DND-41 (cell line): ENCODE measurements around the gene STAB2.
A peak's percentile ranks its signal among the peaks of the same experiment; 100 is the strongest.

ENCODE experiments used
- ATAC-seq: fragments of 200-7000 bp; cut with Tn5 transposase; 3 replicates; pipeline ENCODE4 v1.9.1; 2021; ENCODE audit warnings: low read depth; ENCODE audit not compliant: insufficient read depth
- DNase-seq: peaks from one replicate; pipeline ENCODE4 v3.0.0-alpha.2; 2020
- H2AFZ ChIP-seq: 2 replicates; pipeline ENCODE4 v1.6.0; 2012; ENCODE audit warnings: low read depth, low read length
- H3K27ac ChIP-seq: 2 replicates; pipeline ENCODE4 v1.5.1; 2012; ENCODE audit warnings: low read length, inconsistent platforms
- H3K27me3 ChIP-seq: fragments of 200-600 bp; sonication (generic); 2 replicates; pipeline ENCODE4 v1.6.0; 2012; ENCODE audit warnings: low read length, mild to moderate bottlenecking, inconsistent platforms; ENCODE audit not compliant: insufficient read depth, poor library complexity
- H3K36me3 ChIP-seq: 2 replicates; pipeline ENCODE4 v1.5.1; 2012; ENCODE audit warnings: low read length, inconsistent platforms; ENCODE audit not compliant: insufficient read depth
- H3K4me1 ChIP-seq: 2 replicates; pipeline ENCODE4 v1.5.1; 2012; ENCODE audit warnings: mild to moderate bottlenecking, low read length; ENCODE audit not compliant: insufficient read depth
- H3K4me2 ChIP-seq: 2 replicates; pipeline ENCODE4 v1.6.0; 2012; ENCODE audit warnings: mild to moderate bottlenecking, moderate library complexity, low read length, inconsistent platforms; ENCODE audit not compliant: insufficient read depth
- H3K4me3 ChIP-seq, 2 experiments: fragments of 200-600 bp in 1 of 2; shearing (Covaris generic) in 1 of 2; 2 replicates each; pipeline ENCODE4 v1.5.1; 2012 to 2016; ENCODE audit warnings: inconsistent platforms in 2 of 2, low read length in 2 of 2, mild to moderate bottlenecking in 2 of 2, low read depth in 1 of 2, moderate library complexity in 1 of 2
- H3K79me2 ChIP-seq: 2 replicates; pipeline ENCODE4 v1.6.0; 2012; ENCODE audit warnings: low read length, inconsistent platforms; ENCODE audit not compliant: insufficient read depth
- H3K9ac ChIP-seq: 2 replicates; pipeline ENCODE4 v1.6.0; 2012; ENCODE audit warnings: low read depth, mild to moderate bottlenecking, inconsistent platforms, low read length, moderate library complexity
- H3K9me3 ChIP-seq: 2 replicates; pipeline ENCODE4 v1.5.1; 2012; ENCODE audit warnings: low read length, moderate library complexity, mild to moderate bottlenecking, inconsistent platforms; ENCODE audit not compliant: insufficient read depth, severe bottlenecking
- H4K20me1 ChIP-seq: 2 replicates; pipeline ENCODE4 v1.6.0; 2012; ENCODE audit warnings: low read length; ENCODE audit not compliant: insufficient read depth
- EZH2 ChIP-seq: IDR thresholded peaks from 3 replicates; pipeline ENCODE4 v1.6.1; 2012; ENCODE audit warnings: borderline replicate concordance, low read depth, mild to moderate bottlenecking, moderate library complexity, low read length, inconsistent platforms; ENCODE audit not compliant: severe bottlenecking
- TF ChIP-seq, protein P1 (sequence below): IDR thresholded peaks from 2 replicates; pipeline ENCODE4 v1.5.1; 2012; ENCODE audit warnings: borderline replicate concordance, low read length, moderate library complexity, mild to moderate bottlenecking; ENCODE audit not compliant: poor library complexity, severe bottlenecking; ENCODE audit errors: extremely low read depth

Gene STAB2

DNA sequence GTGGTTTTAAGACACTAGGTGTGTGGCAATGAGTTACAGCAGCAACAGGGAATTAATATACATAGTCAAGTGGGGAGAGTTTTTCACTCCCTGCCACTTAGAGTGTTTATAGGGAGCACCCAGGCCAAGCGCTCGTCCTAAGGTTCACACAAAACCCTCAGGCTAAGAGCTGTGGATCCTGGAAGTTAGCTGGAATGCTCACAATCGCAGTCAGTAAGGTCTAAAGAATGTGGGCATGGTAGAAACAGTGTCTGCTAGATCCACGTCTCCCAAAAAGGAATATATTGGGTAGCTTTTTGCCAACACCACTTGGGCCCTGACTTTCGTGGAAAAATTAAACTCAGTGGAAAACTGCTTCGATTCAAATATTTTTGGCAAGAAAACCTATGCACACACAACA is 36.6 kb downstream of the STAB2 start:
- DNase-seq (no peak), ATAC-seq (no peak)
- H4K20me1 ChIP-seq = no peaks in the 10 kb centered on the region
- H3K4me2 ChIP-seq = no peak overlapping the region
- TF ChIP-seq EZH2 = no peak
- TF ChIP-seq, protein P1, sequence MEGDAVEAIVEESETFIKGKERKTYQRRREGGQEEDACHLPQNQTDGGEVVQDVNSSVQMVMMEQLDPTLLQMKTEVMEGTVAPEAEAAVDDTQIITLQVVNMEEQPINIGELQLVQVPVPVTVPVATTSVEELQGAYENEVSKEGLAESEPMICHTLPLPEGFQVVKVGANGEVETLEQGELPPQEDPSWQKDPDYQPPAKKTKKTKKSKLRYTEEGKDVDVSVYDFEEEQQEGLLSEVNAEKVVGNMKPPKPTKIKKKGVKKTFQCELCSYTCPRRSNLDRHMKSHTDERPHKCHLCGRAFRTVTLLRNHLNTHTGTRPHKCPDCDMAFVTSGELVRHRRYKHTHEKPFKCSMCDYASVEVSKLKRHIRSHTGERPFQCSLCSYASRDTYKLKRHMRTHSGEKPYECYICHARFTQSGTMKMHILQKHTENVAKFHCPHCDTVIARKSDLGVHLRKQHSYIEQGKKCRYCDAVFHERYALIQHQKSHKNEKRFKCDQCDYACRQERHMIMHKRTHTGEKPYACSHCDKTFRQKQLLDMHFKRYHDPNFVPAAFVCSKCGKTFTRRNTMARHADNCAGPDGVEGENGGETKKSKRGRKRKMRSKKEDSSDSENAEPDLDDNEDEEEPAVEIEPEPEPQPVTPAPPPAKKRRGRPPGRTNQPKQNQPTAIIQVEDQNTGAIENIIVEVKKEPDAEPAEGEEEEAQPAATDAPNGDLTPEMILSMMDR = no peak
- H3K9me3 ChIP-seq = no peaks in the 10 kb centered on the region
- no peak overlapping the region for H2AFZ ChIP-seq
- no peaks in the 10 kb centered on the region for H3K4me1 ChIP-seq
- no peaks in the 10 kb centered on the region for H3K36me3 ChIP-seq
- H3K79me2 ChIP-seq = no peaks in the 10 kb centered on the region
- H3K27ac ChIP-seq = no peak overlapping the region
- no peak overlapping the region for H3K9ac ChIP-seq
- no peaks in the 10 kb centered on the region for H3K27me3 ChIP-seq
- H3K4me3 ChIP-seq = no peak overlapping the region

DNA sequence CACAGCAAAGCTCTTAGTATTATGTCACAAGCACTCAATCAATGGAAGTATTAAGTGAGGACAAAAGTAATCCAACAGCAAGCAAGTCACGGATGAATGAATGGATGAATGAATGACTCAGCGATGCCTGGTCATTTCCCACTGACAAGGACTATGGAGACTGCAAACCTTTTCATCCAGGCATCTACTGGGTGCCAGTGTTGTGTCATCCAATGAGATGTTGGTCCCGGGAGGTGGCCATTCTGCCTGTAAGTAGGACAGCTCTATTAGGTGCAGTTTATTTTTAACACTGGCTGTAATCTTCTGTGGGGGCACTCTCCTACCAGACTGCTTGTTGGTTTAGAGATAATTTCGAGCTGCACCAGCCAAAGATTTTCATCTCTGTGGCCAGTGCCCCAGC is 39.4 kb downstream of the STAB2 start:
- Histone ChIP-seq H3K27me3 (no peaks in the 10 kb centered on the region), H3K36me3 (no peaks in the 10 kb centered on the region), H3K79me2 (no peaks in the 10 kb centered on the region), H3K4me3 (no peak overlapping the region), H3K27ac (no peak overlapping the region), H3K9ac (no peak overlapping the region), H3K4me1 (no peaks in the 10 kb centered on the region), H3K9me3 (no peaks in the 10 kb centered on the region), H2AFZ (no peak overlapping the region), H3K4me2 (no peak overlapping the region), H4K20me1 (no peaks in the 10 kb centered on the region)
- DNase-seq (no peak), ATAC-seq (no peak)
- TF ChIP-seq, protein P1 = peak; percentile 8
- no peak for TF ChIP-seq EZH2

DNA sequence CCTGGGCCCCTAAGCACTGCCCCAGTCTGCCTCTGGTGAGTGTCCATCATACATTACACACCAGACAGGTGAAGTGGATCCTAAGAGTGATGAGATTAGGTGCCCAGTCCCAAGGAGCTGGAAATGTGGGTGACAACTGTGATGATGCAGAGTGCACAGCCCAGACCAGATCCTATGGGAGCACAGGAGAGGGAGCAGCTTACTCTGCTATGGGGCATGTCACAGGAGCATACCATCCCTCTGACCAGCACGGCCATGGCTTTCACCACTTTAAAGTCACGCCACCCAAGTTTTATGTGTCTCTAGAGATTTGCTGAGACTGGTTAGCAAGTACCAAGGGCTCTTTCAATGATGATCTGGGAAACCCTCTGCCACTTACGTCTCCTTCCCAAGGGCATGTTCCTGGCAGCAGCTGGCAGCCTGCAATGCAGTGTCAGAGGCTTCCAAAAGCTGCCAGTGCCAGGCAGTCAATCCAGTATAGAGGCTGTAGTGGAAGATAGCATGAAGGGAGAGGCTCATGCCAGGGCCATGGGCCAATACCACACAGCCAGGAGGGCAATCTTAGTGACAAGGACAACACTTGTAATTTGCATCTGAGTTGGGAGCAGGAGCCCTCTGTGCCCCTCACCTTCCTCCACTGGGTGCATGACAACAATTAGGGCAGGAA is 40.2 kb downstream of the STAB2 start:
- no peaks in the 10 kb centered on the region for H3K36me3 ChIP-seq
- TF ChIP-seq EZH2 = no peak
- TF ChIP-seq, protein P1 = no peak
- H2AFZ ChIP-seq = no peak overlapping the region
- H3K4me1 ChIP-seq = no peaks in the 10 kb centered on the region
- H3K9ac ChIP-seq = no peak overlapping the region
- H3K27ac ChIP-seq = no peak overlapping the region
- ATAC-seq = no peak
- H3K4me2 ChIP-seq = no peak overlapping the region
- H3K27me3 ChIP-seq = no peaks in the 10 kb centered on the region
- no peaks in the 10 kb centered on the region for H4K20me1 ChIP-seq
- no peaks in the 10 kb centered on the region for H3K79me2 ChIP-seq
- no peaks in the 10 kb centered on the region for H3K9me3 ChIP-seq
- DNase-seq = no peak
- H3K4me3 ChIP-seq = no peak overlapping the region
